Left cardiac atrium (tissue), 4 donors: Measurements from ENCODE around the gene TTC17. TPM values are rescaled to one million over a fixed set of nuclear protein-coding genes. Genes with fewer than 3 reads are reported as not detected.
A peak's percentile ranks its signal among the peaks of the same experiment; 100 is the strongest.
"Not testable (repeated sequence)": the region's sequence is repeated elsewhere in the genome, so short reads cannot be mapped to it uniquely, and the experiment has no call there.

Source experiments
- ATAC-seq, 2 donors: fragments of 200-7000 bp; cut with Tn5 transposase; one replicate each; pipeline ENCODE4 v1.9.1; 2020; ENCODE audit warnings: mild to moderate bottlenecking in 2 of 2, moderate library complexity in 2 of 2
- DNase-seq: peaks from one replicate; pipeline ENCODE4 v3.0.0-alpha.2; 2020
- intact Hi-C, 2 donors: fragments of 100-400 bp; cut with DNase I; formaldehyde crosslinking; loops; one replicate each; pipeline versions ENCODE4 v1.14.1 to v1.15.1; 2022 to 2023
- long read RNA-seq: library from polyadenylated mRNA; unstranded; transcript quantifications from one replicate; pipeline ENCODE4 v2.0.0, GENCODE V29; 2021
- total RNA-seq, 2 donors: library from RNA; stranded (reverse); fragmentation: NEBNext Ultra II Directional; extraction: Animal tissue kit (Norgen Biotek cat#: 25700); gene quantifications; one replicate each; pipeline ENCODE4 v1.2.1, GENCODE V29; 2021
- donor health status: DM: no; HTN: yes; CAD: no.
- donor health status: DM: no; HTN: yes; CAD: no; lungs with severe emphysema.
- donor health status: DM: yes; HTN: yes; CAD: no.
- donor health status: Dilated cardiomyopathy.

Gene TTC17, protein sequence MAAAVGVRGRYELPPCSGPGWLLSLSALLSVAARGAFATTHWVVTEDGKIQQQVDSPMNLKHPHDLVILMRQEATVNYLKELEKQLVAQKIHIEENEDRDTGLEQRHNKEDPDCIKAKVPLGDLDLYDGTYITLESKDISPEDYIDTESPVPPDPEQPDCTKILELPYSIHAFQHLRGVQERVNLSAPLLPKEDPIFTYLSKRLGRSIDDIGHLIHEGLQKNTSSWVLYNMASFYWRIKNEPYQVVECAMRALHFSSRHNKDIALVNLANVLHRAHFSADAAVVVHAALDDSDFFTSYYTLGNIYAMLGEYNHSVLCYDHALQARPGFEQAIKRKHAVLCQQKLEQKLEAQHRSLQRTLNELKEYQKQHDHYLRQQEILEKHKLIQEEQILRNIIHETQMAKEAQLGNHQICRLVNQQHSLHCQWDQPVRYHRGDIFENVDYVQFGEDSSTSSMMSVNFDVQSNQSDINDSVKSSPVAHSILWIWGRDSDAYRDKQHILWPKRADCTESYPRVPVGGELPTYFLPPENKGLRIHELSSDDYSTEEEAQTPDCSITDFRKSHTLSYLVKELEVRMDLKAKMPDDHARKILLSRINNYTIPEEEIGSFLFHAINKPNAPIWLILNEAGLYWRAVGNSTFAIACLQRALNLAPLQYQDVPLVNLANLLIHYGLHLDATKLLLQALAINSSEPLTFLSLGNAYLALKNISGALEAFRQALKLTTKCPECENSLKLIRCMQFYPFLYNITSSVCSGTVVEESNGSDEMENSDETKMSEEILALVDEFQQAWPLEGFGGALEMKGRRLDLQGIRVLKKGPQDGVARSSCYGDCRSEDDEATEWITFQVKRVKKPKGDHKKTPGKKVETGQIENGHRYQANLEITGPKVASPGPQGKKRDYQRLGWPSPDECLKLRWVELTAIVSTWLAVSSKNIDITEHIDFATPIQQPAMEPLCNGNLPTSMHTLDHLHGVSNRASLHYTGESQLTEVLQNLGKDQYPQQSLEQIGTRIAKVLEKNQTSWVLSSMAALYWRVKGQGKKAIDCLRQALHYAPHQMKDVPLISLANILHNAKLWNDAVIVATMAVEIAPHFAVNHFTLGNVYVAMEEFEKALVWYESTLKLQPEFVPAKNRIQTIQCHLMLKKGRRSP
- total RNA-seq, result 10 to 100 TPM; 34.1 to 40.2 TPM
- long read RNA-seq, full-length matches to known transcripts, result 28 of 97 reads
- long read RNA-seq, partial matches to known transcripts, result 15 of 97 reads
- long read RNA-seq, other reads (novel, unspliced or antisense), result 54 of 97 reads

- DNase-seq, result peak; percentile 97
- intact Hi-C loops, result no loop called here
- peak; percentile 99 to 100 for ATAC-seq
Measured at GRCh38 chr11:43358801-43359421, at the start of gene TTC17. Gene TTC17 (plus strand): TSS chr11:43358920. CDS start chr11:43358955, 35 bp downstream.

GRCh38 chr11:43311791-43312607 lies 46.7 kb upstream of the TTC17 start, which contains the start of gene API5:
Gene API5 (plus strand): TSS chr11:43311996. CDS start chr11:43312128, 132 bp downstream.
- ATAC-seq (peak; percentile 100), DNase-seq (peak; percentile 93)
- intact Hi-C loops, result no loop called here

DNA sequence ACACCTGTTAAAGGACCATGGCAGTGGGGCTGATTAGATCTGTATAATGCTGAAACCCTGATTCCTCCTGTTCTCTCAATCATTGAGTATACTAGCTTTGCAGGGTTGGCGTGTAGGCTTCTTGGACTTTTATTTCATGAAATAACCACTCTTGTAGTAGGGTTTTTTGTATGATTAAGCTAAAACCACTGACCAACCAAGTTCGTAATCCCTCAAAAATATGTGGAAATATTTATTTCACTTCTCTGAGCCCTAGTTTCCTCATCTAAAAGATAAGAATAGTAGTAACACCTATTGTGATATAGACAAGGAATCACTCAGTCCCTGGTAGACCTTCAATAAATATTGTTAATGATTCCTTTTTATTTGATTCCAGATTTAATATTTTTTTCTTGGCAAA lies 42.8 kb upstream of the TTC17 start:
- intact Hi-C loops, result no loop called here
- ATAC-seq, result no peak

GRCh38 chr11:43316451-43316850 lies 42.3 kb upstream of the TTC17 start:
- ATAC-seq, result no peak
- DNase-seq, result no peak
- intact Hi-C loops, result no loop called here

More for the DNA sequence above, 42.8 kb upstream of the TTC17 start:
- no peak for DNase-seq

GRCh38 chr11:43327987-43328386 lies 30.7 kb upstream of the TTC17 start:
- ATAC-seq (no peak), DNase-seq (no peak)
- intact Hi-C loops, result no loop called here

- no peak for DNase-seq
- ATAC-seq, result no peak
- intact Hi-C loops, result no loop called here
Measured at GRCh38 chr11:43328482-43328881, 30.2 kb upstream of the TTC17 start.

- no peak for DNase-seq
- intact Hi-C loops, result no loop called here
- no peak for ATAC-seq
Measured at GRCh38 chr11:43341159-43341558, 17.6 kb upstream of the TTC17 start.

DNA sequence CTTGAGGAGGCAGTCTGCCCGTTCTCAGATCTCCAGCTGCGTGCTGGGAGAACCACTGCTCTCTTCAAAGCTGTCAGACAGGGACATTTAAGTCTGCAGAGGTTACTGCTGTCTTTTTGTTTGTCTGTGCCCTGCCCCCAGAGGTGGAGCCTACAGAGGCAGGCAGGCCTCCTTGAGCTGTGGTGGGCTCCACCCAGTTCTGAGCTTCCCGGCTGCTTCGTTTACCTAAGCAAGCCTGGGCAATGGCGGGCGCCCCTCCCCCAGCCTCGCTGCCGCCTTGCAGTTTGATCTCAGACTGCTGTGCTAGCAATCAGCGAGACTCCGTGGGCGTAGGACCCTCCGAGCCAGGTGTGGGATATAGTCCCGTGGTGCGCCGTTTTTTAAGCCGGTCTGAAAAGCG lies 7.3 kb upstream of the TTC17 start:
- ATAC-seq, DNase-seq, intact Hi-C loops: not testable (repeated sequence)

GRCh38 chr11:43354311-43354710 lies 4.4 kb upstream of the TTC17 start:
- ATAC-seq (no peak), DNase-seq (no peak)
- intact Hi-C loops, result no loop called here

- intact Hi-C loops, result no loop called here
- no peak for ATAC-seq
- no peak for DNase-seq
Measured at GRCh38 chr11:43356336-43356735, 2.4 kb upstream of the TTC17 start.

GRCh38 chr11:43358279-43358800 lies 380 bp upstream of the TTC17 start:
- peak in 1 of 2 donors; percentile 24 for ATAC-seq
- intact Hi-C loops, result no loop called here
- DNase-seq, result no peak

- DNase-seq (no peak), ATAC-seq (peak; percentile 24 to 34)
- intact Hi-C loops, result no loop called here
Measured at GRCh38 chr11:43359422-43359818, 700 bp downstream of the TTC17 start.

- ATAC-seq, result no peak
- no peak for DNase-seq
- intact Hi-C loops, result no loop called here
Measured at GRCh38 chr11:43360361-43361032, 1.8 kb downstream of the TTC17 start.

DNA sequence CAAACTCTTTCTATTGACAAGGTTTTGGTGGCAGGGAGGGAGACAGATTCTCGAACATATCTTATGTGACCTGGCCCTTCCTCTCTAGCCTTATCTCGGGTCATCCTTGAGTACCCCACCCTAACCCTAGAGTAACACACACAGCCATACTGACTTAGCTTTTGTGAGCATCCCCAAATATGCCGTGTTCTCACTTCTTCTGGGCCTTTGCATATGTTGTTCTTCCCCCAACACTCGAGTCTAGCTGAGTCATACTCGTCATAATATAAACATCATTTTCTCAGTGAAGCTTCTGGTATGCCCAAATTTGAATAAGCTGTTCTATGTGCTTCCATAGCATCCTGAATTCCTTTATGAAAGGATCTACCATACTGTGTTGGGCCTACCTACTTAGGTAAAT lies 8.0 kb downstream of the TTC17 start:
- intact Hi-C loops, result no loop called here
- DNase-seq (no peak), ATAC-seq (no peak)

DNA sequence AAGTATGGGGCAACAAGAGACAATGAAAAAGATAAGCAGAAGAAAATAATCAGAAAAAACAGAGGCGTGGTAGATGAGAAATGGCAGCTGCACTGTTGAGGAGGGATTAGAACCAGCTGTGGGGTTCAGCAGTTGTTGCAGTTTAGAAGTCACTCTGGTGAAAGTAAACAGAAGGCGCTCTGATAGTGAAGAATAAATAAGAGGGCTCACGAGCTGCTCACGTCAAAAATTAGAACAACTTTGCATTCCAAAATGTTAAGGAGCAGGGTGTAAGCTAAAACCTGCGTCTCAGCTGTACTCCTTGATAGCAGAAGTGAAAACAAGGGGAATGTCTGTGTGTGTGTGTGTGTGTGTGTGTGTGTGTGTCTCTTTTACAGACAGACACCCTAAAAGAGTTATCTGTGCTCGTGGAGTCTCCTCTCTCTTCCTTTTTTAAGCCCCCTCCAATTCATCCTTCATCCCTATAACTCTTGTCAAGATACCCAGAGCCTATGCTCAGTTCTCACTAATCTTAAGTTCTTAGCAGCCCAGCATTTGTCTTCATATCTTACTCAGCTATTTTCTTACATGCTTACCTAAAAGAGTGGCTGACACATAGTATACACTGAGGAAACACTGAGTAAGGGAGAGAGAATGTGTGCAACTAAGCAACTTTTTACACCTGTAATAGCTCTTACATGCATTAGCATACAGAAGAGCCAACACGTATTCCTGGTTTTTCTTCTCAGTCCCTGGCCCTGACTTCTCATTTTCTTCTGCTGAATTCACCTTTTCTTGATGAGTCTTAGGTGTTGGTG lies 8.9 kb downstream of the TTC17 start:
- intact Hi-C loops, result no loop called here
- DNase-seq, result no peak
- no peak for ATAC-seq

DNA sequence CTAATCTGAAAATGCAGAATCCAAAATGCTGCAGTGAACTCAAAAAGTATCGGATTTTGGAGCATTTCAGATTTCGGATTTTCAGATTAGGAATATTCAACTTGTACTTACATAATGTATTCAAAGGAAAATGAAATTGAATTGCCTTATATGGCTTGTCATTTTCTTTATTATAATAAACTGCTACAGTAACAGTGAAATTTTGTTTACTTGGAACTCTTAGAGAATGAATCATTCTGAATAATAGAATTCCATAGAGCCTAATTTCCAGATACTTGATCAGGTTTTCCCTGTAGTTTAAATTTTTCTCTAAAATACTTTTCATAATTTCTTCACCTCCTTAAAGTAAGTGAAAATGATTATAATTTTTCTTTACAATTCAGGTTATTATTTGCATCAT lies 17.3 kb downstream of the TTC17 start:
- ATAC-seq (no peak), DNase-seq (no peak)
- intact Hi-C loops, result no loop called here

- DNase-seq, result no peak
- no peak for ATAC-seq
- intact Hi-C loops, result no loop called here
Measured at GRCh38 chr11:43376594-43376993, 17.9 kb downstream of the TTC17 start.
